Endodermal cell (in vitro differentiated cells): ENCODE results near the gene NKD1. TPM values are rescaled to one million over a fixed set of nuclear protein-coding genes. Genes with fewer than 3 reads are reported as not detected.

Source experiments
- DNase-seq: peaks from one replicate; pipeline ENCODE4 v3.0.0-alpha.2; 2017
- H3K27ac ChIP-seq: 2 replicates; pipeline ENCODE4 v1.5.1; 2013; ENCODE audit warnings: mild to moderate bottlenecking, low read depth, low read length, moderate library complexity
- H3K27me3 ChIP-seq: 2 replicates; pipeline ENCODE4 v1.6.1; 2013; ENCODE audit warnings: mild to moderate bottlenecking, low read length, moderate library complexity; ENCODE audit not compliant: insufficient read depth, control insufficient read depth, poor library complexity, severe bottlenecking
- H3K36me3 ChIP-seq: 2 replicates; pipeline ENCODE4 v1.7.0; 2013; ENCODE audit warnings: mild to moderate bottlenecking, low read length, moderate library complexity; ENCODE audit not compliant: control insufficient read depth, insufficient read depth
- H3K4me1 ChIP-seq: one replicate; pipeline ENCODE4 v1.7.0; 2013; ENCODE audit warnings: low read length; ENCODE audit not compliant: control insufficient read depth, insufficient read depth
- H3K4me3 ChIP-seq: 2 replicates; pipeline ENCODE4 v1.5.1; 2013; ENCODE audit warnings: mild to moderate bottlenecking, low read length, moderate library complexity
- H3K9ac ChIP-seq: 2 replicates; pipeline ENCODE4 v1.6.1; 2013; ENCODE audit warnings: mild to moderate bottlenecking, low read length, moderate library complexity; ENCODE audit not compliant: poor library complexity, severe bottlenecking; ENCODE audit errors: extremely low read depth
- H3K9me3 ChIP-seq: 2 replicates; pipeline ENCODE4 v1.6.1; 2013; ENCODE audit warnings: mild to moderate bottlenecking, low read length, moderate library complexity; ENCODE audit not compliant: control insufficient read depth
- H3K27ac Mint-ChIP-seq: 2 replicates; pipeline ENCODE4 v1.8.0; 2020; ENCODE audit warnings: mixed read lengths
- H3K27me3 Mint-ChIP-seq: 2 replicates; pipeline ENCODE4 v1.8.0; 2021; ENCODE audit warnings: mild to moderate bottlenecking, mixed read lengths; ENCODE audit not compliant: insufficient read depth
- H3K36me3 Mint-ChIP-seq: 2 replicates; pipeline ENCODE4 v1.8.0; 2020; ENCODE audit warnings: low read depth, mixed read lengths
- H3K4me1 Mint-ChIP-seq: 2 replicates; pipeline ENCODE4 v1.8.0; 2020; ENCODE audit warnings: mixed read lengths
- H3K4me3 Mint-ChIP-seq: 2 replicates; pipeline ENCODE4 v1.8.0; 2020; ENCODE audit warnings: mild to moderate bottlenecking, moderate library complexity, mixed read lengths
- H3K9me3 Mint-ChIP-seq: 2 replicates; pipeline ENCODE4 v1.8.0; 2020; ENCODE audit warnings: mild to moderate bottlenecking, mixed read lengths
- WGBS, 2 experiments: methylation state at CpG; one replicate each; pipeline versions ENCODE4 v1.1.5 to v1.1.7; 2013; ENCODE audit warnings: missing lambda C conversion rate in 2 of 2, mixed read lengths in 1 of 2; ENCODE audit not compliant: insufficient coverage in 1 of 2, insufficient read length in 1 of 2; 5-methylcytosine and 5-hydroxymethylcytosine counted together
- total RNA-seq, 2 donors: library from RNA; stranded (reverse); fragmentation: NEBNext Ultra II Directional in 1 of 2; extraction: Animal tissue kit (Norgen Biotek cat#: 25700) in 1 of 2; gene quantifications; 2 replicates in 1 of 2; 3 replicates in 1 of 2; pipeline ENCODE4 v1.2.1, GENCODE V29; 2021
- TF ChIP-seq, protein P1 (sequence below): fragments of 200-600 bp; sonication (generic); conservative IDR thresholded peaks from 2 replicates; pipeline ENCODE4 v1.5.0; 2021; ENCODE audit warnings: antibody characterized with exemption, mild to moderate bottlenecking

NKD1 gene
- total RNA-seq, 2 donors from 2014 or later, result 7.0 to 9.5 TPM

GRCh38 chr16:50607051-50607431, 58.8 kb downstream of the NKD1 start:
- no peak for DNase-seq
- TF ChIP-seq, protein P1, sequence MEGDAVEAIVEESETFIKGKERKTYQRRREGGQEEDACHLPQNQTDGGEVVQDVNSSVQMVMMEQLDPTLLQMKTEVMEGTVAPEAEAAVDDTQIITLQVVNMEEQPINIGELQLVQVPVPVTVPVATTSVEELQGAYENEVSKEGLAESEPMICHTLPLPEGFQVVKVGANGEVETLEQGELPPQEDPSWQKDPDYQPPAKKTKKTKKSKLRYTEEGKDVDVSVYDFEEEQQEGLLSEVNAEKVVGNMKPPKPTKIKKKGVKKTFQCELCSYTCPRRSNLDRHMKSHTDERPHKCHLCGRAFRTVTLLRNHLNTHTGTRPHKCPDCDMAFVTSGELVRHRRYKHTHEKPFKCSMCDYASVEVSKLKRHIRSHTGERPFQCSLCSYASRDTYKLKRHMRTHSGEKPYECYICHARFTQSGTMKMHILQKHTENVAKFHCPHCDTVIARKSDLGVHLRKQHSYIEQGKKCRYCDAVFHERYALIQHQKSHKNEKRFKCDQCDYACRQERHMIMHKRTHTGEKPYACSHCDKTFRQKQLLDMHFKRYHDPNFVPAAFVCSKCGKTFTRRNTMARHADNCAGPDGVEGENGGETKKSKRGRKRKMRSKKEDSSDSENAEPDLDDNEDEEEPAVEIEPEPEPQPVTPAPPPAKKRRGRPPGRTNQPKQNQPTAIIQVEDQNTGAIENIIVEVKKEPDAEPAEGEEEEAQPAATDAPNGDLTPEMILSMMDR, result no peak
- Histone ChIP-seq H3K4me1 (no peaks in the 10 kb centered on the region), H3K4me3 (no peak overlapping the region), H3K9me3 (no peaks in the 10 kb centered on the region), H3K9ac (no peak overlapping the region), H3K27ac (peak overlapping the region; percentile 6), H3K36me3 (no peaks in the 10 kb centered on the region), H3K27me3 (no peaks in the 10 kb centered on the region)
- 76 to 82% methylated on average over 3 of the region's 3 CpGs for WGBS, 2 experiments
- Mint-ChIP-seq H3K4me1 (peaks cover 12% of the 10 kb centered on the region), H3K36me3 (no peaks in the 10 kb centered on the region), H3K27me3 (no peaks in the 10 kb centered on the region), H3K9me3 (no peaks in the 10 kb centered on the region), H3K4me3 (no peak overlapping the region), H3K27ac (no peak overlapping the region)

DNA sequence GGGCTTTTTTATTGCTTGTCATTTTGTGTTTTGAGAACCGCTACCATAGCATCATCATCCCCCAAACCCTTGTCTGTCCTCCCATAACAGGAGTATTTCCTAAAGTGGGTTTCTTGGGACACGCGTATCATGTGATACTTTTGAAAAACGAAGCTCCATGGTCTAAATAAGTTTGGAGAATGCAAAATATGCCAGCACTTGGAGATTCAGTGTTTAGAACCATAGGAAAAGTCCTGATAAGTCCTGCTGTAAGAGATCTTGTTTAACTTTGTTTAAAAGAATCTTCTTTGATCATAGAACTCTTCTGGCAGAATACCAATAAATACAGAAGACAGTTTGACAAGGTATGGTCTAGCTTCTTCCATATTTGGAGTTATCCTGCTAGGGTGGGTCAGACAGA, 59.3 kb downstream of the NKD1 start:
- no peak overlapping the region for H3K4me3 ChIP-seq
- no peak overlapping the region for H3K27ac Mint-ChIP-seq
- TF ChIP-seq, protein P1, result no peak
- no peaks in the 10 kb centered on the region for H3K36me3 Mint-ChIP-seq
- H3K27me3 ChIP-seq, result no peaks in the 10 kb centered on the region
- H3K9me3 Mint-ChIP-seq, result no peaks in the 10 kb centered on the region
- H3K27me3 Mint-ChIP-seq, result no peaks in the 10 kb centered on the region
- H3K27ac ChIP-seq, result no peak overlapping the region
- H3K9me3 ChIP-seq, result no peaks in the 10 kb centered on the region
- H3K4me3 Mint-ChIP-seq, result no peak overlapping the region
- no peak for DNase-seq
- H3K4me1 ChIP-seq, result no peaks in the 10 kb centered on the region
- 94 to 95% methylated on average over 4 of the region's 4 CpGs for WGBS, 2 experiments
- H3K36me3 ChIP-seq, result peaks cover 3% of the 10 kb centered on the region
- no peak overlapping the region for H3K9ac ChIP-seq
- H3K4me1 Mint-ChIP-seq, result peaks cover 12% of the 10 kb centered on the region

DNA sequence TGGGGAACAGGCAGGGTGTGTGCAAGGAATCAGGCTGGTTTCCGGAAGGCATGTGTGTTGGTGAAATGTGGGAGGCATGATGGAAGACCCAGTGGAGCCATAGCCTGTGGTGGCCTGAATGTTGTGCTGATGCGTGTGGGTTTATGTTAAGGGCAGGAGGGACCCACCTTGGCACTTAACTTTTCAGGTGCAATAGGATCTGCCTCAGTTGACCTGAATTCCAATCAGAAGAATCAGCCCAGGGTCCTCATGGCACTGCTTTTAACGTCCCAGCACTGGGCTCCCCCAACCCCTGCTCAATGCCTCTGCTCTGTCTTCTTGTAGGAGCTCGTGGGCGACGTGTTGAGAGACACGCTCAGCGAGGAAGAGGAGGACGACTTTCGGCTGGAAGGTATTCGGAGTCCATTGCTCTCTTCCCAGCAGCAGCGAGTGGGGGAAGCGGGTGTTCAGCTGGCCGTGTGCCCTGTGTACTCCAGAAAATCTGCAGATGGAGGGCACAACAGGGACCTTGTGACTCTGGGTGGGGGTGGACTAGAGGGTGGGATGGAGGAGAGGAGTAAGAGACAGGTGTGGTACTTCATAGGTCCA, 59.9 kb downstream of the NKD1 start:
- WGBS, 2 experiments, result 94 to 100% methylated on average over 4 to 14 of the region's 14 CpGs
- no peaks in the 10 kb centered on the region for H3K27me3 ChIP-seq
- H3K4me3 Mint-ChIP-seq, result no peak overlapping the region
- peaks cover 12% of the 10 kb centered on the region for H3K4me1 Mint-ChIP-seq
- no peaks in the 10 kb centered on the region for H3K9me3 Mint-ChIP-seq
- H3K27ac ChIP-seq, result no peak overlapping the region
- H3K36me3 Mint-ChIP-seq, result no peaks in the 10 kb centered on the region
- H3K27ac Mint-ChIP-seq, result no peak overlapping the region
- no peak overlapping the region for H3K4me3 ChIP-seq
- peaks cover 4% of the 10 kb centered on the region for H3K36me3 ChIP-seq
- no peaks in the 10 kb centered on the region for H3K9me3 ChIP-seq
- DNase-seq, result no peak
- TF ChIP-seq, protein P1, result no peak
- no peaks in the 10 kb centered on the region for H3K4me1 ChIP-seq
- H3K27me3 Mint-ChIP-seq, result no peaks in the 10 kb centered on the region
- H3K9ac ChIP-seq, result no peak overlapping the region
